Measurements from ENCODE around the gene ABHD4.

The ABHD4 gene

GRCh38 chr14:22598099-22598895, at the start of gene ABHD4:
Gene ABHD4, plus strand, starts transcription at chr14:22598300. Its CDS starts 7 bp downstream, at chr14:22598307.
- no peak for TF ChIP-seq CTCF (IDR thresholded peaks at IDR 0.05; ENCODE audit: insufficient read depth, missing control alignments)
- FAIRE-seq (no peak), DNase-seq (ENCODE audit: insufficient read length, low spot score) (peak; percentile 77)

GRCh38 chr14:22549324-22549962, 48.7 kb upstream of the ABHD4 start:
- no peak for DNase-seq (ENCODE audit: insufficient read length, low spot score)
- FAIRE-seq: no peak
- no peak for TF ChIP-seq CTCF (IDR thresholded peaks at IDR 0.05; ENCODE audit: insufficient read depth, missing control alignments)

GRCh38 chr14:22549981-22550673, 48.0 kb upstream of the ABHD4 start:
- DNase-seq (ENCODE audit: insufficient read length, low spot score): no peak
- no peak for FAIRE-seq
- TF ChIP-seq CTCF (IDR thresholded peaks at IDR 0.05; ENCODE audit: insufficient read depth, missing control alignments): no peak

GRCh38 chr14:22551605-22551997, 46.5 kb upstream of the ABHD4 start:
- DNase-seq (ENCODE audit: insufficient read length, low spot score) (no peak), FAIRE-seq (no peak)
- no peak for TF ChIP-seq CTCF (IDR thresholded peaks at IDR 0.05; ENCODE audit: insufficient read depth, missing control alignments)

GRCh38 chr14:22552001-22552826, 45.9 kb upstream of the ABHD4 start:
- TF ChIP-seq CTCF (IDR thresholded peaks at IDR 0.05; ENCODE audit: insufficient read depth, missing control alignments): no peak
- no peak for FAIRE-seq

GRCh38 chr14:22552827-22553076, 45.3 kb upstream of the ABHD4 start:
- FAIRE-seq (no peak), DNase-seq (ENCODE audit: insufficient read length, low spot score) (no peak)
- TF ChIP-seq CTCF (IDR thresholded peaks at IDR 0.05; ENCODE audit: insufficient read depth, missing control alignments): no peak

More at GRCh38 chr14:22552001-22552826, 45.9 kb upstream of the ABHD4 start:
- no peak for DNase-seq (ENCODE audit: insufficient read length, low spot score)
